ENCODE measurements around the gene SLC16A6. TPM values are rescaled to one million over a fixed set of nuclear protein-coding genes. Genes with fewer than 3 reads are reported as not detected.
"Not testable (repeated sequence)": the region's sequence is repeated elsewhere in the genome, so short reads cannot be mapped to it uniquely, and the experiment has no call there.

Gene SLC16A6, protein sequence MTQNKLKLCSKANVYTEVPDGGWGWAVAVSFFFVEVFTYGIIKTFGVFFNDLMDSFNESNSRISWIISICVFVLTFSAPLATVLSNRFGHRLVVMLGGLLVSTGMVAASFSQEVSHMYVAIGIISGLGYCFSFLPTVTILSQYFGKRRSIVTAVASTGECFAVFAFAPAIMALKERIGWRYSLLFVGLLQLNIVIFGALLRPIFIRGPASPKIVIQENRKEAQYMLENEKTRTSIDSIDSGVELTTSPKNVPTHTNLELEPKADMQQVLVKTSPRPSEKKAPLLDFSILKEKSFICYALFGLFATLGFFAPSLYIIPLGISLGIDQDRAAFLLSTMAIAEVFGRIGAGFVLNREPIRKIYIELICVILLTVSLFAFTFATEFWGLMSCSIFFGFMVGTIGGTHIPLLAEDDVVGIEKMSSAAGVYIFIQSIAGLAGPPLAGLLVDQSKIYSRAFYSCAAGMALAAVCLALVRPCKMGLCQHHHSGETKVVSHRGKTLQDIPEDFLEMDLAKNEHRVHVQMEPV
- total RNA-seq: under 1 TPM; 0.20 to 0.49 TPM
- long read RNA-seq: 0 reads

DNA sequence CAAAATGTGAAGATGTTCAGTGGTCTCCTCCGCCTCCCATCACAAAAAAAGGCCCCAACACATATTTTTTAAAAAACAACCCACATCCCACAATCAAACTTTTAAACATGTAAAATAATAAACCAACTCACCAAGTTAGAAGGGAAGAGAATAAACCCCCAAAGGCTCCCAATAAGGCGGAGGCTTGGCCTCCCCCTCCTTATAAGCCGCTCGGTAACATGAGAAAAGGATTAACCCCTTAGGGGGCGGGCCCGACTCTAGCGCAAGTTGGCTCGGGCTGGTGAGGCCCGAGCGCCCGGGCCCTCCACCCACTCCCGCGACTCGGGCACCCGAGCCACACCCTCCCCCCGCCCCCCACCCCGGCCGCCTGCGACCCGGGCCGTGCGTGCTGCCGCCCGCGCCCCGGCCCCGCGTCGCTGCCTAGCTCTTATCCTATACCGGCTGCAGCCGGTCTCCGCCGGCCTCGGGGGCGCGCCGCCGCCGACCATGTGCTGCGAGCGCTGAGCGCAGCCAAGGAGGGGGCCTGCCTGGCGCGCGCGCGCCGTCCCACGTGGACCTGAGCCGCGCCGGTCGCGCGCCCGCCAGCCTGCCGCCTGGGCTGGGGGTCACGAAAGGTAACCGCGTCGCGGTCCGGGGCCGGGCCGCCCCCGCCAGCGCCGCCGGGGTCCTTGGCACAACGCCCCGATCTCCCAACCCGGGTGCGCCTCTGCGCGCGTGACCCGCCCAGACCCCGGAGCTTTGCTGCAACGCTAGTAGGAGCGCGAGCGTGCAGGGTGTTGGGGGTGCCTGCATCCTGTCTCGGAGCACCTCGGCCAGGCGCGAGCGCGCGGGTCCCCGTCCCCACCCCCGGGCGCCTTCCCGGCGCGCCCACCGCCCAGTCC lies at the start of gene SLC16A6, which contains the start of gene ARSG:
Gene SLC16A6 (minus strand): TSS at position 173 of the 881 bp plus-strand sequence. CDS start 12,807 bp downstream, outside the sequence.
Gene ARSG (plus strand): TSS at position 541 of the 881 bp plus-strand sequence. CDS start 15,999 bp downstream, outside the sequence.
- DNase-seq (peak; percentile 53 to 70), ATAC-seq (peak; percentile 71)
- intact Hi-C loops (cut with DNase I, micrococcal nuclease): no loop called here

DNA sequence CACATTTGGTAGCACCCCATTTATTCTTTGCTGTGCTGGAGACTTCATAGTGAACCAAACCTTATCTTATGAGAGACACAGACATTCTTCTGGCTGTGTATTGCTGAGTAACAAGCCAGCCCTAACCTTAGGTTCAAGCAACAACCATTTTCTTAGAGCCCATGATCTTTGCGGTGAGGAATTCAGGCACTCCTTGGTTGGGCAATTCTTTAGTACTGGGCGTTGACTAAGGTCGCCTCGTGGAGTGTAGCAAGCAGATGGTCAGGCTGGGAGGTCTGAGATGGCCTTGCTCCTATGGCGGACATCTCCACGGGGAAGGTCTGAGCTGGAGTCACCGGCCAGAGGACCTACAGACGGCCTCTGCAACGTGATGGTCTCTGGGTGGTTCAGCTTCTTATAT lies 43.5 kb upstream of the SLC16A6 start:
- DNase-seq: no peak
- intact Hi-C loops (cut with DNase I, micrococcal nuclease): no loop called here
- ATAC-seq: no peak

DNA sequence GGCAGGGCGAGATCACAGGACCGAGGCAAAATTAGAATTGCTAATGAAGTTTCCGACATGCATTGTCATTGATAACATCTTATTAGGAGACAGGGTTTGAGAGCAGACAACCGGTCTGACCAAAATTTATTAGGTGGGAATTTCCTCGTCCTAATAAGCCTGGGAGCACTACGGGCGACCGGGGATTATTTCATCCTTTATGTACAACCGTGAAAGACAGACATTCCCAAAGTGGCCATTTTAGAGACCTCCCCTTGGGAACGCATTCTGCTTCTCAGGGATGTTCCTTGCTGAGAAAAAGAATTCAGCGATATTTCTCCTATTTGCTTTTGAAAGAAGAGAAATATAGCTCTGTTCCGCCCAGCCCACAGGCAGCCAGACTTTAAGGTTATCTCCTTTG lies 41.0 kb upstream of the SLC16A6 start:
- intact Hi-C loops (cut with DNase I, micrococcal nuclease); ATAC-seq; DNase-seq: not testable (repeated sequence)

DNA sequence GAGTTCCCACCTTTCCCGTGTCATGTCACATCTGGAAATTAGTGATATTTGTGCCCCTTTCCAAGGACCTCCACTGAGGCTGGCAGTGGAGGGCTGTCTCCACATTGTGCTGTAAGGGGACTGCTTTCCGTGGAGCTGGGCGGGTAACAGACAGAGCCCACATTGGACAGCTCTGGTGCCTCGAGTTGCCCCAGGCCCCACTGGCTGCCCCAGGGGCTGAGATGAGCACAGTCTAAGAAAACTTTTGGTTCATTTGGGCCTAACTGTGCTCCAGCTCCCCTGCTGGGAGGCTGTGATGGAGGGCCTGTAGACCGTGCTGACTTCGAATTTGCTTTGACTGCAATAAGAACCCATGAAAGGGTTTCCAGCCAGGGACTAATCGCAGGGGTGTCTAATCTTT lies 38.4 kb upstream of the SLC16A6 start:
- ATAC-seq (no peak), DNase-seq (no peak)
- intact Hi-C loops (cut with DNase I, micrococcal nuclease): no loop called here

DNA sequence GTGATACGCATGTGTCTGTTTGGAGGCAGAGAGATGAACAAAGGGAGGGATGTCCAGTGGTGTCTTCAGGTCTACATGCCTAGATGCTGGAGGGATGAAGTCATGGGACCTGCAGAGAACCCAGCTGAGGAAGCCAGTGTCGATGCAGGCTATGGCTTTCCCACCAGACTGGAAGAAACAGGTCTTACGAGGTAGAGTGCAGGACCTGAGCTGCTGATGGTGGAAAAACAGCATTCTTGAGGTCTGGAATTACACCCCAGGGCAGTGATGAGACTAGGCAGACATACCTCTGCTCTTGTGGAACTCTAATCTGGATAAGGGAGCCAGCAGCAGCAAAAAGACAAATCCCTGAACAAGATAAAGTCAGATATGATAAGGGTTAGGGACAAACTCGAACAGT lies 37.7 kb upstream of the SLC16A6 start:
- DNase-seq (no peak), ATAC-seq (no peak)
- intact Hi-C loops (cut with DNase I, micrococcal nuclease): no loop called here

DNA sequence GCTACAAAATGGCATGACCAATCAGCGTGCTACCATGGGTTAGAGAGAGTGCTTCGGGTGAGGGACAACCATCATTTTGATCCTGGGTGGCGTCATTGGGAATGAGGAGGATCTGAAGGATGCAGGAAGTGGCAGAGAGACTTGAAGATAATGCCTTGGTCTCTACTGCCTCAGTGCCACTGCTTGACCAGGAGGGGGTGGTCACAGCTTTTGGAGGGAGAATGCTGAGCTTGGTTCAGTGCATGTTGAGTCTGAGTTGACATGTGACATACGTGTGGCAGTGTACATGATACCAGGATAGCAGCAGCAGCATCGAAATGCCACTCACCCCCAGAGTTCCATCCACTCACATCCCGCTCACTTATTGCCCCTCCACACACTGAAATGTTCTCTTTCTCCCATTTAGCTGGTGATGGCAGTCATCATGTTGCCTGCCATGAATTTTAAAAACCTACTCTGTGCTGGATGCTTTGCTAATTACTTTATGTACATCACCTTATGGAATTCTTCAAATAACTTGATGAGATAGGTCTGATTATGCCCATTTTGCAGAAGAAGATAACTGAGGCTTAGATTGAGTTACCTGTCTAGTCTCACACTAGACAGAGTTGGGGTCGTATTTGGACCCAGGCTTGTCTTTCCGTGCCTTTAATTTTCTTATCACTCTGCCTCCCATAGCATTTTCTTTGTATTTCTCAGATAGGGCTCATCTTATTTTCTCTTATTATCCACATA lies 37.1 kb upstream of the SLC16A6 start:
- ATAC-seq (no peak), DNase-seq (no peak)
- intact Hi-C loops (cut with DNase I, micrococcal nuclease): no loop called here

DNA sequence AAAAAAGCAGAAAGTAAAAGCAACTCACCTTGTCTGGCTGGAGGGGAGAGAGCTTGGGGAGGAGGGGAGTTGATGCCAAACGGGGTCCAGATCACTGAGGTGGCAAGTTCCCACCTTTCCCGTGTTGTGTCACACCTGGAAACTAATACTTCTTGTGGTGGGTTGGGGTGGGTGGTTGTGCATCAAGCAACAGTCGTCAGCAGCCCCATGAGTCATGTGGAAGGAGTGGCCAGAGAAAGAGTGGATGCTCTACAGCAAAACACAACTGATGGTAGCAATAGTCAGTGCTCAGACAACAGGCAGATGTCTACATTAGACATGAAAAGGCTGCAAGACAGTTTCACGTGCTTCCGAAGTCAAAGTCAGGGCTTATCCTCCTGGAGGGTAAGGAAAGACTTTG lies 35.8 kb upstream of the SLC16A6 start:
- no peak for DNase-seq
- no peak for ATAC-seq
- intact Hi-C loops (cut with DNase I, micrococcal nuclease): no loop called here

DNA sequence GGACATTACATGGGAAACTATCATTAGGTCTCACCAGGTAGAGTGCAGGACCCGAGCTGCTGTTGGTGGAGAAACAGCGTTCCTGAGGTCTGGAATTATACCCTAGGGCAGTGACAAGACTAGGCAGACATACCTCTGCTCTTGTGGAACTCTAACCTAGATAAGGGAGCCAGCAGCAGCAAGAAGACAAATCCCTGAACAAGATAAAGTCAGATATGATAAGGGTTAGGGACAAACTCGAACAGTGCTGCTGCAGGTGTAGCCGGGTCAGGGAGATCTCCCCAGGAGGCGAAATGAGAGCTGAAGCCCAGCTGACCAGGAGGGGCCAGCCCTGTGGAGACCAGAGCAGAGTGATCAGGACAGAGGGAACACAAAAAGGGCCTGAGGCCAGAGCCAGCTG lies 35.0 kb upstream of the SLC16A6 start:
- DNase-seq (no peak), ATAC-seq (no peak)
- intact Hi-C loops (cut with DNase I, micrococcal nuclease): no loop called here

DNA sequence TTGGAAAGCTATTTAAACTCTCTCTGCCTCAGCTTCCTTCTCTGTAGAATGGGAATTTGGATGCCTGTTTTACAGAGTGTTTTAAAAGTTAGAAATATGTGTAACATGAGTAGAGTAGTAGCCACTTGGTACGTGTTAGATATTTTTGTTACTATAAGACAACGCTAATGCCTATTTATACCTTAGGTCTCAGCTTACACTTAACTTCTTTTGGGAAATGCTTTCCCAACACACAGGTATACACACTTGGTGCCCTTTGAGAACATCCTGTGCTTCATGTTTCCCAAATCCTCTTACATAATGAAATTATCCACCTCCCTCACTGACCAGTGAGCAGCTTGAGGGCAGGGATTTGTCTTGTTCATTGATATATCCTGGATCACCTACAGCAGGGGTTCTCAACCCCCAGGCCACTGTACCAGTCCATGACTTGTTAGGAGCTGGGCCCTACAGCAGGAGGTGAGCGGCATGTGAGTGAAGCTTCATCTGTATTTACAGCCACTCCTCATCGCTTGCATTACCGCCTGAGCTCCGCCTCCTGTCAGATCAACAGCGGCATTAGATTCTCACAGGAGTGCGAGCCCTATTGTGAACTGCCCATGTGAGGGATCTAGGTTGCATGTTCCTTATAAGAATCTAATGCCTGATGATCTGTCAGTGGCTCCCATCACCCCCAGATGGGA lies 33.9 kb upstream of the SLC16A6 start:
- intact Hi-C loops (cut with DNase I, micrococcal nuclease): no loop called here
- DNase-seq (no peak), ATAC-seq (no peak)

DNA sequence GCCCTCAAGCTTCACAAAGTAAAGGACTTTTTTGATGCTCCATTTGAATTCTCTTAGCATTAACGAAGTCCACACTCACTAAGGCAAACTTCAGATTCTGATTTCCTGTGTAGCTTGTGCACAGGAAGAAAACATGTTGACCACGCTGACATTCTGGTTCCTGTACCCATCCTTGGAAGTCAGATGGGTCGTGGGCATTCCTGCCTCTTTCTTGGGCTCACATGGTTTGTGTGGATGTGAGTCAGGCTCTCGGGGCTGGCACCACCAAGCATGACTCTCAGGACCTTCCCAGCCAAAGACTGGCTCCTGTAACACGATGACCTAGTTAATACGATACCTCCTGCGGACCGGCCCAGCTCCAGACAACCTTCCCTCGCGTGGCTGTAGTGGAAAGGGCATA lies 33.2 kb upstream of the SLC16A6 start:
- ATAC-seq (no peak), DNase-seq (no peak)
- intact Hi-C loops (cut with DNase I, micrococcal nuclease): no loop called here

DNA sequence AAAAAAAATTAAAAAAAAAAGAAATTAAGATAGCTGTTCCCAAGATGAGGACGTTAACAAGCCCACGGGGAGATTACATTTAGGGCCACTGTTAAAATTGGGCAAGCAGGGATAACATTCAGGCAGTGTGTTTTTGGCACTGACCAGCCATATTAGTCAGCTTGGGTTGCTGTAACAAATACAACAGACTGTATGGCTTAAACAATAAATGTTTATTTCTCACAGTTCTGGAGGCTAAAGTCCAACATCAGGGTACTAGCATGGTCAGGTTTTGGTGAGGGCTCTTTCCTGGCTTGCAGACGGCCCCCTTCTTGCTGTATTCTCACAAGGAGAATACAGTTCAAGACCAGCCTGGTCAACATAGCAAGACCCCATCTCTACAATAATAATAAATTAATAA lies 31.7 kb upstream of the SLC16A6 start:
- ATAC-seq (no peak), DNase-seq (no peak)
- intact Hi-C loops (cut with DNase I, micrococcal nuclease): no loop called here

DNA sequence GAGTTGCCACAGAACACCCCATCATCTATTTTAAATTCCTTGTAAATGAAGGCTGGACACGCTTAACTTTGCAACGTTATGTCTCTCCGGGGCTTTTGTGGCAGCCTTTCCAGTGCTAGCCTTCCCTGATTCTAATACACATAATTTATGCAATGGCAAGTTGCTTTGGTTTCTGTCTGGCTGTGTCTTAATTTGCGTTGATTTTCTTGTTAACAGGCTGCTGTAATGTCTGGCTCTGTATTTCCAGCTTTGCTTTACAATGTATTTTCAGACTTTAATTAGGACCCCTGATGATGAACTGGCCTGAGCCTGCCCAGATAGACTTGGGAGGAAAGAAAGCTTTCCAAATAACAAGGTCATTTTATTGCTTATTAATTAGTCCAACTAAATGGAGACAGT lies 30.6 kb upstream of the SLC16A6 start:
- ATAC-seq (no peak), DNase-seq (no peak)
- intact Hi-C loops (cut with DNase I, micrococcal nuclease): no loop called here

DNA sequence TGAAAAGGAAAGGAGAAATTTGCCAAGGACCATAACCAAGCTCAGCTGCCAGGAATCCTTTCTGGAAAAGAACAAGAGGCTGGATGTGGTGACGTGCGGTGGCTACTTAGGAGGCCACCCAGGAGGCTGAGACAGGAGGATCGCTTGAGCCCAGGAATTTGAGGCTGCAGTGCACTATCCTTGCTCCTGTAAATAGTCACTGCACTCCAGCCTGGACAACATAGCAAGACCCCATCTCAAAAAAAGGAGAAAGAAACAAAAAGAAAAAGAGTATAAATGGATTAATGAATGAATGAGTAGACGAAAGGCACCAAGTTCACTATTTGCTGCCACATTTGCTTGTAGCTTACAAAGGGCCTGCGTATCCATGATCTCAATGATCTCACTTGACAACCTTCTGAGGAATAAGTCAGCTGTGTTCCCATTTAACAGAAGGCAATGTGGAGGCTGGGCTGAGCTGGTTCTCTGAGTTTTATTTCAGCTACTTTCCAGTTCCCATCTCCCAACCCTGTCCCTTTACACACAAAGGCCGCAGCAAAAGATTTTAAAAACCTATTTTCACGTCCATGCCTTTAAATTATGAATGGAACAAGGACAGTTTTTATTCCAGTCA lies 30.1 kb upstream of the SLC16A6 start:
- ATAC-seq (no peak), DNase-seq (no peak)
- intact Hi-C loops (cut with DNase I, micrococcal nuclease): no loop called here

DNA sequence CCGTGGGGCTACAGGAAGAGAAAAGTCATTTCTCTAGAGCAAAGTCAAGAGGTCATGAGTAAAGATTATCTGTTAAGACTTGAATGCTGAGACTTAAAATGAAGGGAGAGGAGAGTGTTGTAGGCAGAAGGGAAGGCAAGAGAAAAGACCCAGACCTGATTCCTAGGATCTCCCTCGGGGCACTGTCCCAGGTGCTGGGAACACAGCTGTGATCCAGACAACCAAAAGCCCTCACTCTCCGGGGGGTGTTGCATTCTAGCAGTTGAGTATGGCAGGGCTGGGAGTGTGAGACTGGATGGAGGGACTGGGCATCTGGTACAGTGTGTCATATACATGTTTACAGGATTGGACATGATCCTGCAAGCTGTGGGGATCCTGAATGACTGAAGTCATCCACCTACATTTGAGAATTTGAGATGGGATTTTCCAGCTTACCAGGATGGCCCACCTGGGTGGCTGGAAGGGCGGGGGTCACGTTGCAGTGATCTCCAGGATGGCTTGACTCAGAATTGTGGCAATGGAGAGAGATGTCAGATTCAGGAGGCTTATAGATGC lies 29.5 kb upstream of the SLC16A6 start:
- ATAC-seq (no peak), DNase-seq (no peak)

DNA sequence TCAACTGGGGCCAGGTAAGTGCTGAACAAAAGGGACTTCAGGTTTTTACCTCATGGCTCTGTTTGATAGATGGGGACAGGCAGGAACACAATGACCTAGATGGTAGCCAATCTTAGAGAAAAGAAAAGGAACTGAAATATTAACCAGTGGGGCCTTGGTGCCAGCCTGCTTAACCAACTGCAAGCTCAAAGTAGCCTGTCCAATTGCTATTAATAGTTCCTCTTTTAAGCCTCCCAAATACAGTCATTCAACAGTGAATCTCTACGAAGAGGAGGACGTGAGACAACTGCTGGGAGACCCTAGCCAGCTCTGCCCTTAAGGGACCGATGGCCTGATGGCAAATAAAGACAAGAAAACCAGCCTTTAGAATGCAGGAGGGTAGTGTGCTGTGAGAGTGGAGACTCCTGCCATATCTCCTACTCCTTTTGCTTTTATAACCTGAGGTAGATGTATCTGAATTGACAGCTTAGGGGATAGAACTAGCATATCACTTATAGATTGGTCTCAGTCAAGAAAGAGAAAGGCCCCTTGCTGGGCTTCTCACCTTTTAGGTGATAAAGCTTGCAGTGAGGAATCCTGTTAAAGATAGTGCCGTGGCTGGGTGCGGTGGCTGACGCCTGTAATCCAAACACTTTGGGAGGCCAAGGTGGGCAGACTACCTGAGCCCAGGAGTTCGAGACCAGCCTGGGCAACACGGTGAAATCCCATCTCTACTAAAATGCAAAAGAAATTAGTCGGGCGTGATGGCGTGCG lies 28.7 kb upstream of the SLC16A6 start:
- ATAC-seq (no peak), DNase-seq (no peak)
- intact Hi-C loops (cut with DNase I, micrococcal nuclease): no loop called here

More for the DNA sequence above, 29.5 kb upstream of the SLC16A6 start:
- intact Hi-C loops (cut with DNase I, micrococcal nuclease): no loop called here

DNA sequence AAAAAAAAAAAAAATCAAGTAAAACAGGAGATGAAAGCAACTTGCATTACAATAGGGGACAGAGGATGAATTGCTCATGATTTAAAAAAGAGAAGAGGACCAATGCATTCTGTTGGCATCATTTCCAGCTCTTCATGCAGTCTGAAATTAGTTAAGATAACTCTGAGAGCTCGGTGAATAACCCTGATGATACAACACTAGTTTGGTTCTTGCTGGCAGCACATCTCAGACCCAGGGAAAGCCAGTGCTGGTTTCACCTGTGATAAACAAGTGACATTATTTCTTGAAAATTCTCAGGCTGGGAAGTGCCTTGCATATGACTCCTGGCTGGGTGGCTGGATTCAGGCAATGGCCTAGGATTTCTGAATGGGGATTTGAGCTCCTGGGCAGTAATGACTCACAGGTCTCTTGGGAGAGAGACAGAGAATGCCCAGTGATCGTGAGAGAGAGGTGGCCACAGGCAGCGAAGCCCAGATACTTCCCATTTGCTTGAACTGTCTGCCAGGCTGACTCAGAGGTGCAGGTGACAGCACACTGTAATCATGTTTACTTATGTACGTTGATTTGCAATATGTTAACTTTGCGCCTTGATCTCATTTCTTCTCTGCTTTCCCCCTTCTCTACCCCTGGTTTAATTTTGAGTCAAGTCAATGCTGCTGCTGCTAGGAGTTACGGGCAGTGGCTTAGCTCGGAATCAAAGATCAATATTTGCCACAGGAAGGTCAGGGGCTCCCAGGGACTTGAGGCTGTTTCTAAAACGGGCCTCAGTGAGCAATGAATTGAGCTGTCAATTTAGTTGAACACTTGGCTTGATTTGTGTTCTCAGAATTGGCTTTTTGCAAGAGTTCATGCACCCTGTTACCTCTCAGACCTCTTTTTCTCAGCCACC lies 27.4 kb upstream of the SLC16A6 start:
- intact Hi-C loops (cut with DNase I, micrococcal nuclease): no loop called here
- DNase-seq (no peak), ATAC-seq (no peak)

Data from left colon (tissue), 2 donors.